ENCODE measurements around the gene YARS1.

DNA sequence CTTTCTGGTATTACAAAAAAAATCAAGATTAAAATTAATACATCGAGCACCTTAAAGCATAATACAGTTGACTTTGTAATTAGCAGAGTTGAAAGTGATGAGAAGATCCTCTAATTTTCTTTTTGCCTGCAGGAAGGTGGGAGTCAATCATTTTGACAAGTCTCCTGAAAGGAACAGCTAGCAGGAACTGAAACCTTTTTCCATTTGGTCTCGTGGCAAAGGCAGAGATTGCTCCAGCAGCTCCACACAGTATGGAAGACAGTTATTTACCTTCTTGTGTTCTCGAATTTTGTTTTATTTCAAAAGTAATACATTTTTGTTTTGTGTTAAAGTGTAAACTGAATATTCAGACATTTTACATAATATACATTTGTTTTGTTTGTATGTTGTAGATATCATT, 8.0 kb upstream of the YARS1 start:
- TF ChIP-seq CTCF (conservative IDR thresholded peaks at IDR 0.05; ENCODE audit: low read depth, low read length) (no peak), EZH2 (IDR thresholded peaks at IDR 0.05; ENCODE audit: low read length, unreplicated experiment) (no peak), EZH2phosphoT487 (IDR thresholded peaks at IDR 0.05; ENCODE audit: borderline replicate concordance, low read length) (no peak)
